HG02610 (cell line): Measurements from ENCODE around the gene WFIKKN2.
"Not testable (repeated sequence)": the region's sequence is repeated elsewhere in the genome, so short reads cannot be mapped to it uniquely, and the experiment has no call there.

ENCODE experiments used
- ATAC-seq: cut with Tn5 transposase; IDR thresholded peaks from one replicate; pipeline ENCODE4 v1.9.1; 2021; ENCODE audit warnings: mild to moderate bottlenecking, moderate library complexity; ENCODE audit not compliant: unreplicated experiment

WFIKKN2 gene

DNA sequence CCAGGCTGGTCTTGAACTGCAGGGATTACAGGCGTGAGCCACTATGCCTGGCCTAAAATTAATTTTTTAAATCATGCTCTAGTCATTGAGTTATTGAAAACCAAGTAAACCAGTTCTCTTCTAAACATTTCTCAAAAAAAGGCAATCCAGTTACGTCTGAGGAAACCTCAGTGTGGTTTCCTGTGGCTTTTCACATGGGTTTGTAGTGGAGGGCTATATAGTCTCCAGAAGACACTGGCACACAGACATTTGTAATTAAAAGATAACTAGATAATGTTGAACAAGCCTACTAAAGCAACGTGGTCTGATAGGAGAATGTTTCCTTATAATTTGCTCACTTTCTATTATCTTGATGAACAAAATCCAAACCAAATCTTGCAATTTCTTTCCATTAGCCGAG lies 36.0 kb downstream of the WFIKKN2 start:
- ATAC-seq = no peak

- no peak for ATAC-seq
Observed at GRCh38 chr17:50871898-50872297, 36.5 kb downstream of the WFIKKN2 start.

GRCh38 chr17:50872710-50873424 lies 37.5 kb downstream of the WFIKKN2 start:
- no peak for ATAC-seq

DNA sequence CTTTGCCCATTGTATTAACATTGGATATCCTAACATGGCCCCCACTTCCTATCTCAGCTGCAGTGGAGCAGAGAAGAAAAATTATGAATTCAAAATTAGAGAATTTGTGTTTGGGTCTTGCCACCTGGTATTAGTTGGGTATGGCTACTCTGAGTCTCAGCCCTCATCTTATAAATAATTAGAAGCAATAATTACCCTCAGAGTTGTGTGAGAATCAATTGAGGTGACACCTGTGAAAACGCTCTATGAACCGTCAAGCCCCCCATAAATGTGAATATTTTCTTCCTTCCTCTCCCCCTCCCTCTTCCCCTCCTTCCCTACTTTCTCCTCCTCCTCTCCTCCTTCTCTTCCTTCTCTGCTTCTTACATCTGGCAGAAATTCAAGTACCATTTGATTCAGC lies 39.7 kb downstream of the WFIKKN2 start:
- no peak for ATAC-seq

DNA sequence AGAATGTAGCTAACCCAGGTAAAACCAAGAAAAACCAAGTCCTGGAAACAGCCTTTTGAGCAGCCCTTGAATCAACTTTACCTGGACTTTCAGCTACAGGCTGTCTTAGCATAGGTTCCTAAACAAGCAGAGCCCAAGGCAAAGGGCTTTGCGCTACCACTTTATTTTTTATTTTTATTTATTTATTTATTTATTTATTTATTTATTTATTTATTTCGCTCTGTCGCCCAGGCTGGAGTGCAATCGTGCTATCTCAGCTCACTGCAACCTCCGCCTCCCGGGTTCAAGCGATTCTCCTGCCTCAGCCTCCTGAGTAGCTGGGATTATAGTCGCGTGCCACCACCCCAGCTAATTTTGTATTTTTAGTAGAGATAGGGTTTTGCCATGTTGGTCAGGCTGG lies 41.7 kb downstream of the WFIKKN2 start:
- ATAC-seq = not testable (repeated sequence)

- ATAC-seq = no peak
Observed at GRCh38 chr17:50877838-50878237, 42.5 kb downstream of the WFIKKN2 start.

- no peak for ATAC-seq
Observed at GRCh38 chr17:50879086-50879485, 43.7 kb downstream of the WFIKKN2 start.

GRCh38 chr17:50881182-50881581 lies 45.8 kb downstream of the WFIKKN2 start:
- no peak for ATAC-seq

GRCh38 chr17:50882851-50883250 lies 47.5 kb downstream of the WFIKKN2 start:
- no peak for ATAC-seq

DNA sequence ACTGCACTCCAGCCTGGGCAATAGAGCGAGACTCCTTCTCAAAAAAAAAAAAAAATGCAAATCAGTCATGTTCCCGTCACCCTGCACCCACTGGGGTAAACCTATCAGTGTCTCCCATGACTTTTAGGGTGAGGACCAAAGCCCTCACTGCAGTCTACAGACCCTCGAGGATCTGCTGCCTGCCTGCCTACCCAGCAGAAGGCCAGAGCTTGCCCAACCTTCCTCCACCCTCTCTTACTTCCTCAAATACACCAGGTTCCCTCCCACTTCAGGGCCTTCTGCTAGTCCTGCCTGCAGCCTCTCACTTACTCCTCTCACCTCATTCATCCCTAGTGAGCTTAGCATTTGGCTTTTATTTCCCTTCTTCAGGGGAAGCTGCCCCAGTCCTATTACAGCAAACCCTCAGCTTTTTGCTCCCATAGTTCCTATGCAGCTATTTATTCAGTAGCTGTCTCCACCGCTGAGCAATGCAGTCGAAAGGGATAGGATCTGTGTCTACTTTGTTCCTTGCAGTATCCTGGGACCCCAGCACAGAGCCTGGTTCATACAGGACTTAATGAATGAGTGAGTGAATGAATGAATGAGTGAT lies 48.6 kb downstream of the WFIKKN2 start:
- ATAC-seq = no peak

- no peak for ATAC-seq
Observed at GRCh38 chr17:50884439-50885311, 49.3 kb downstream of the WFIKKN2 start.

DNA sequence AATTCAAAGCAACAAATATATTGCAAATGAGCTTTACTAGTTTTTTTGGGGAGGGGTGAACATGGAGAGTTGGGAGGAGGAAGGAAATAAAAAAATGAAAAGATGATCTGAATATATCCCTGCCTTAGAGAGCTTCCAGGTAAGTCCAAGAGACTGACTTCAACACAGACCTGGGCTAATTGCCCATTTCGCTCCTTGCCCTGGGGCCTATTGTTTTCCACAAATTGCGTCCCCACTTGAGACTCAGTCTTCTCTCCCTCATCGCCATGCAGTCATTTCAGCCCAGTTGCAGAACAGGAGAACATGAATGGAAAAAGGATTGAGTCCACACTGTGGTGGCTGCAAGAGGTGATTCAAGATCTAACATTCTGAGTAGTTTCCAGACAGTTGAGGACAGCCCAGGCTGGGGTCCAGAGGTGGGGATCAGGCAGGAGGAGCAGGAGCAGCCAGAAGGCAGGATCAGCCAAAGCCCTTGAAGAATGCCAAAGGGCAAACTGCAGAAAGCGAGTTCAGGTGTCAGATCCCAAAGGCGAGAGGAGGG lies 52.4 kb downstream of the WFIKKN2 start:
- no peak for ATAC-seq

DNA sequence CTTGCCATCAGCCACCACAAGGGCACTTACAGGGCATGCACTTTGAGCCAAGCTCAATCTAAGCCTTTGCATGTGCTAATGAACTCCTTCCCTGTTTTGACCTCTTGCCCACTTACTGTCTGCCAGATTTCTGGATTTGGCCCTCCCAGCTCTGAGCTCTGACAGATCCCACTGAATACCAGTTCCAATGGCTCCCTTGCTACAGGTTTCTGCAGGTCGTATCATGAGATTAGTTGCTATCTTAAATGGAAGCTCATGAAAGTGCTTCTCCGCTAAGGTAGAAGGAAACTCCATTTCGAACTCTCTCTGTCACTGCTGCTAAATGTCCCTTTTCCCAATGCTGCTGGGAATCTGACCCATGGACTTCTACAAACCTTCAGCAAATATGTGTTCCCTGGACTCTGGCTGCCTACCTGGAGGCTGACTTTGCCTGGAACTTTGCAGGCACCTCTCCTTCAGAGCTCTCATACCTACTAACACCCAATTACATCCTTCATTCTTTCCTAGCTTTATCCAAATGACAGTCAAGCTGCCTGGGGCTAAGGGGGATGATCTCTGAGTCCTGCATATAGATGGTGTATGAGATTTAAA lies 54.2 kb downstream of the WFIKKN2 start:
- ATAC-seq = no peak

DNA sequence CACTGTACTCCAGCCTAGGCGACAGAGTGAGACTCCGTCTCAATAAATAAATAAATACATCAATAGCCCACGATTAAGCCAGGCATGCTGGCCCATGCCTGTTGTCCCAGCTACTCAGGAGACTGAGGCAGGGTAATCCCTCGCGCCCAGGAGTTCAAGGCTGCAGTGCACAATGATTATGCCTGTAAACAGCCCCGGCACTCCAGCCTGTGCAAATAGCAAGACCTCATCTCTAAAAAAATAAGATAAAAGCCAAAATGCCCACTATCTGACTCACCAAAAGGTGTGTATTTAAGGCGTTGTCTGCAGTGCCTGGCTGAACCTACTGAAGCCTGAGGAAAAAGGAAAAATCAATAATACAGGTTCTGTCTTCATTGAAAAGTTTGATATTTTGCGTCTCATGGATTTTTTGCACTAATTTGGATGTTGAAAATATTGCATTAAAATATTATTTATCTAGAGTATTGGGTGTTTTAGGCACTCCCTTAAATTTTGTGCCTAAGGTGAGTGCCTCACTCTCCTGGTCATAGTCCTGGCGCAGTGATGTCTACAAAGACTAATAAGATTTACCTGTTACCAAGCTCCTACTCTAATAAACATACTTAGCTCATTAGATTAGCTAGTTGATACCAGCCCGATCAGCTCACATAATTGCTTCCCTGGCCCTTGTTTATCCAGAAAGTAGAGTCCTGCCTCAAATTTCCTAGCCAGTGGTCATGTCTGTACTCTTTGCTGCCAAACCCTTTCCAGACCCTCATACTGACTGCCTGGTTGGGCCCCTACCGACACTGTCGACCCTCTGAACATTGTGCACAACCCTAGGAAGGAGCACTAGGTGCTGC lies 55.5 kb downstream of the WFIKKN2 start:
- no peak for ATAC-seq

GRCh38 chr17:50891577-50891989 lies 56.2 kb downstream of the WFIKKN2 start:
- no peak for ATAC-seq
